Endothelial cell of hepatic sinusoid (primary cell): ENCODE measurements around the gene AGBL3.

Experiments used
- in situ Hi-C: cut with HindIII; loops from 2 replicates; pipeline ENCODE4 v1.10.0; 2017; ENCODE audit warnings: low sequenced_read_pairs

Gene AGBL3

DNA sequence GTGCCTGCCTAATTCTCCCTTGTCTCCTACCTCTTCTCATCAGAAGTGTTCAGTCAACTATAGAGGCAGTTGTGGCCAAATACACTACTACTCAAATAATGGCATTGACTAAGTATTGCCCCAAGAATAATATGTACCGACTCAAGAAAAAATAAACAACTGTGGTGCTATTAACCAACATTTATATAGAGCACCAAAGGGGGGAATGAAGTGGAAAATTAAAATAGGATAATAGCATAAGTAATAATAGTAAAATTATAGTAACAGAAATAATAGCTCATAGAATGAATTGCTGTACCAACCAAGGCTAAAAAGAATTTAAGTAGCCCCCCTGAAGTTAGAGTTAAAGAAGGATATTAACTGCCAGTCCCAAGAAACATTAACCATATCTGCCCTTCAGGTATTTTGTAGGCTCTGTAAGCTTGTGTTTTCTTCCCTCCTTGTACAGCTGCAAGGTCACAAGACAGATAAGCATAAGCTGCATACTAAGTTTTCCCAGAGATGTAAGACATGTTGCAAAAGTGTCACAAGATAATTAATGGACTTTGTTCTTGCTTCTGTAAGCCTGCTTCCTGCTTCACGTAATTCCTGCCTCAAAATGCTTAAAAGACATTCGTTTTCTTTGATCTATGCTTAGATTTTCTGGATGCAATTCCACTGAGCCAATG, 195.1 kb downstream of the AGBL3 start:
- in situ Hi-C loops: no loop called here

DNA sequence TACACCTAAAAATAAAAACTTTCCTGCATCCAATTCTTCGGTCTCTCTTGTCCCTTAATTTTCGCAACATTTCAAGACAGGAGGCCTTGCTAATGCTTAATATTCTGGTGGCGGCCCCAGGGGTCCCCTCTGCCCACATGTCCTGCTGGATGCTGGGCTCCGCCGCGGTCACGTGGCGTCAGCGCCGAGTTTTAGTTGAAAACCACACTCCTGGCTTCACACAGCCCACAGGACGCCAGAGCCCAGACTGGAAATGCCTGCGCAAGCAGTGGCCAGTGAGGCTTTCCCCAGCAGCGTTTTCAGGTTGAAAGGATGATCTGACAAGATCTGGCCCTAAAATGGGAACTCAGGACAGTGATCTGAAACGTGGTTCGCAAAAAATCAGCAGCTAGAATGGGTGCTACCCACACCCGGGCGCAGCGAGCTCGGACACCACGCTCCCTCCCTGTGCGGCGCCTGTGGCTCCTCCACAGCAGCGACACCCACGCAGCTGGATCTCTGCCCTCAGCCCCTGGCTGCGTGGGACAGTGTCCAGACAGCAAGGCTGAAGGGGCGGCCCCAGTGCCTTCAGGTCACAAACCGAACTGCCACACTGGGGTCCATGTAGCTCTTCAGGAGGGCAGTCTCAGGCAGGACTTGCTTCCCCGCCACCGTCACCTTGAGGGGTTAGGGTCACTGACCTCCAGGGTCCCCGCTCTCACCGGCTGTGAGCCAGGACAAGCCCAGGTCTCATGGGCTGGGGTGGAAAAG, 195.8 kb downstream of the AGBL3 start:
- in situ Hi-C loops: no loop called here

DNA sequence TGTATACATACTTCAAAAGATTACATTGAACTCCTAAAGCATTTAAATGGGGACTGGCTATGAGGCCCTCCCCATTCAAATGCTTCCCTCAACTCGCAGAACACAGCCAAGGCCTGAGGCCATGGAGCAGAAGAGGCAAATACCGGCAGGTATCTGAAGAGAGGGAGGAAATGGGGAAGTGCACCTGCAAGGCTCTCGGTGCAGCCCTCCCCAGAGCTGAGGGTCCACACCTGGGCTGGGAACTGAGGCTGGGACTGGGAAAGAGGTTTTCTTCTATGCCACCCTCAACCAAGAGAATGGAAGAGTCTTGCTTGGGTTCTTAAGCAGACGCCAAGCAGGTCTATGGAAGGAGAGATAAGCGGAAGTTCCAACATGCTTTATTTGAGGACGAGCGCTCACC, 197.2 kb downstream of the AGBL3 start:
- in situ Hi-C loops: no loop called here

DNA sequence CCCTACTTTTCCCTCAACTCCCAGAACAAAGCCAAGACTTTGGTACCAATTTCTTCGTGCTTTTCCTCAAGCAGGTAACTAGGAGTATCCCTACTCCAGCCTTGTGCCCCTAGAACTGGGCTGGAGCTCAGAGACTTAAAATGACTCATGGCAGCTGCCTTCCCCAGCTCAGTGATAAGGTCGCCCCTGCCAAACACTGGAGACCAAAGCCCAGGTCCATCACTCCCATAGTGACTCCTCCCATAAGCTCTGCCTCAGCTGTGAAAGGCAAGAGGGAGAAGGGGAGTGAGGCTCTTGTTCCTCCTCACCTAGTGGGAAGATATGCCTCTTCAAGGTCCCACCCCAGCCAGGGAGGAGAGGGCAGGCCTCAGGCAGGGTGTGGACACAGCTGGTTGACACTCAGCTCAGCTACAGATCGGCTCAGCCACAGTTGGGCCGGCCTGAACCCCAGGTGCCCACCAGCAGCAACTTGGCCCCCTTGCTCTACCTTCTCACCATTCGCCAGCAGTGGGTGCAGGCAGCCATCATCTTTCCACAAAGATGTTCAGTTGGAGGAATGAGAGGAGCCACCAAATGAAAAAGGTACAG, 198.0 kb downstream of the AGBL3 start:
- in situ Hi-C loops: no loop called here
